ENCODE results near the gene INSYN2B.

Gene INSYN2B

DNA sequence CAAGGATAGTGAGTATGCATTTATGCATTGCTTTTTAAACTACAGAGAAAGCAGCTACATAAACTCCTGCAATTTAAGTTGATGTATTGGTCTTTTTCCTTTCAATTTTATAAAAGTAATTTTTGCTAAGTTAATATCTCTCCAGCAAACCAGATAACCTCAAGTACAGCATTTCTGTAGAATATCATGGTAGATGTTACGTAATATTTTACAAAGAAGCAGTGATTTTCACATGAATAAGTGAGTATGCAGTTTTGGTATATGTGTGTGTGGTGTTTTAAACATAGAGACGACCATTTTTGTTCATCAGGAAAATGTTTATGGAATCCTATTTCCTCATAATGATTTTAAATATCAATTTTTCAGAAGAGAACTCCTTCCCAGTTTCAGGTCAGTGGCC, 118.9 kb downstream of the INSYN2B start:
- Histone ChIP-seq H3K27ac (no peak overlapping the region), H3K4me1 (peaks cover 0 to 7% (median under 1%) of the 10 kb centered on the region in 10 experiments; a peak in 3 of 20 replicates)
- TF ChIP-seq Cebpa-rat (IDR thresholded peaks at IDR 0.05), result no peak

DNA sequence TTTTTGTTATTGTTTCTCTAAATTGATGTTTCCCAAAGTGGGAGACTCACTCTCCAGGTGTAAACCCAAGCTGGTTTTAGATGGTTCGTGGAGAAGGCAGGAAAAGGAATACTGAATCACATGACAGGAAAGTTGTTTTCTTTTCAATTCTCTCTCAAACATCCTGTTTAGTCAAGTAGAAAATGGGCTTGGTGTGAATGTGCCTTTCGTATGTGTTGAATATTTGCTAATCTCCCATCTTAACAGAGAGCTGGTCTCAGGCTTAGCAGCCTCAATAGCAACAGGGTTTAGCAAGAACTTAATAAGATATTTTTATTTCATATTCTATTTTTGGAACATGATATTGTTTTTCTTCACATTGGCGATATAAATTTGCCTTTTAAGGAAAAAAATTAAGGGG, 119.7 kb downstream of the INSYN2B start:
- no peak for TF ChIP-seq Cebpa-rat (IDR thresholded peaks at IDR 0.05)
- Histone ChIP-seq H3K9ac (no peak overlapping the region), H4K20me1 (peaks cover 0 to 96% (median 0%) of the 10 kb centered on the region in 11 experiments; a peak in 6 of 22 replicates), H3K4me3 (no peak overlapping the region), H3K4me1 (peaks cover 0 to 7% (median 2%) of the 10 kb centered on the region in 10 experiments; a peak in 3 of 20 replicates), H3K4me2 (no peak overlapping the region), H3K9me3 (replicated peaks in 1 of 11) (no peaks in the 10 kb centered on the region; a peak in 1 of 22 replicates), H3K36me3 (peaks cover 0 to 95% (median 17%) of the 10 kb centered on the region in 11 experiments; a peak in 16 of 22 replicates), H3K27me3 (no peaks in the 10 kb centered on the region), H3K27ac (no peak overlapping the region)

More for the DNA sequence above, 118.9 kb downstream of the INSYN2B start:
- no peak overlapping the region for H3K4me2 ChIP-seq
- H3K27me3 ChIP-seq, result no peaks in the 10 kb centered on the region
- H4K20me1 ChIP-seq, result peaks cover 0 to 97% (median 0%) of the 10 kb centered on the region in 11 experiments; a peak in 7 of 22 replicates
- H3K9me3 ChIP-seq (replicated peaks in 1 of 11), result no peaks in the 10 kb centered on the region
- H3K4me3 ChIP-seq, result no peak overlapping the region
- H3K9ac ChIP-seq, result no peak overlapping the region
- H3K36me3 ChIP-seq, result peaks cover 0 to 95% (median 11%) of the 10 kb centered on the region in 11 experiments; a peak in 14 of 22 replicates

DNA sequence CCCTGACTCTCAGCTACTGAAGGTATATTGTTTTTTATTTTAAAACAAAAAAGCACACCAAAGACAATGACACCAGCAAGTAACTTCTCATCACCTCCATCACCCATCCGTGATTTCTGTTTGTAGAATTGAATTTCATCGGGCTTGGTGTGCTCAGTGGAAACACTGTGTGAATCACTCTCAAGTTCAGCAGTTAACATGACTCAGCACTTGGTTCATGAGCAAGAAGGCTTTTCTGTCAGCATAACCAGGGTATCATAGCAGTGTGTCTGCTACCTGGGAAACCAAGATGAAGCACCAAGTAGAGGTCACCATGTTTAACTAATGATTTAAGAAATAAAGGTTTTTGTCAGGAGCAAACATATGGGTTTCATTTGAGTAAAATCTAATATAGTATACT, 123.7 kb downstream of the INSYN2B start:
- TF ChIP-seq Cebpa-rat (IDR thresholded peaks at IDR 0.05), result no peak

DNA sequence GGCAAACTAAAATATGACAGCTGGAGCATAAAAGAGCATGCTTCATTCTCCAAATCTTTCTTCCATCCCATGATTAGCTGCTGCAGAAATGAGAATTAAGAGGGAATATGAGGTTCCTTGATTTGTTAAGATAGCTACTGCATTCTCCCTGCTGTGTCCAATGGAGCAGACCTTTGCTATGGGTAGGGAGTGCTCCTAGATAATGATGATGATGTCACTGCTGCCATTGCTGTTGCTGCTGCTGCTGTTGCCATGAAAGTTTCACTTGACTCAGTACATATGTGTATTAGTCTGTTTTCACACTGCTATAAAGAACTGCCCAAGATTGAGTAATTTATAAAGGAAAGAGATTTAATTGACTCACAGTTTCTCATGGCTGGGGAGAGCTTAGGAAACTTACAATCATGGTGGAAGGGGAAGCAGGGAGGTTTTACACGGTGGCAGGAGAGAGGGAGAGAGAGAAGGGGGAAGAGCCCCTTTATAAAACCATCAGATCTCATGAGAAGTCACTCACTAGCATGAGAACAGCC, 128.9 kb downstream of the INSYN2B start:
- H3K27me3 ChIP-seq, result no peaks in the 10 kb centered on the region
- peaks cover 63 to 100% (median 82%) of the 10 kb centered on the region in 11 experiments for H3K36me3 ChIP-seq

More for the DNA sequence above, 123.7 kb downstream of the INSYN2B start:
- H3K4me1 ChIP-seq, result peaks cover 0 to 7% (median 2%) of the 10 kb centered on the region in 10 experiments; a peak in 3 of 20 replicates
- no peak overlapping the region for H3K4me2 ChIP-seq
- no peak overlapping the region for H3K4me3 ChIP-seq
- H3K9ac ChIP-seq, result no peak overlapping the region
- no peak overlapping the region for H3K27ac ChIP-seq
- peaks cover 12 to 22% (median 18%) of the 10 kb centered on the region in 11 experiments for H3K9me3 ChIP-seq (replicated peaks in 1 of 11)
- no peaks in the 10 kb centered on the region for H3K27me3 ChIP-seq
- peaks cover 22 to 95% (median 34%) of the 10 kb centered on the region in 11 experiments for H3K36me3 ChIP-seq
- peaks cover 0 to 75% (median 0%) of the 10 kb centered on the region in 11 experiments; a peak in 5 of 22 replicates for H4K20me1 ChIP-seq

DNA sequence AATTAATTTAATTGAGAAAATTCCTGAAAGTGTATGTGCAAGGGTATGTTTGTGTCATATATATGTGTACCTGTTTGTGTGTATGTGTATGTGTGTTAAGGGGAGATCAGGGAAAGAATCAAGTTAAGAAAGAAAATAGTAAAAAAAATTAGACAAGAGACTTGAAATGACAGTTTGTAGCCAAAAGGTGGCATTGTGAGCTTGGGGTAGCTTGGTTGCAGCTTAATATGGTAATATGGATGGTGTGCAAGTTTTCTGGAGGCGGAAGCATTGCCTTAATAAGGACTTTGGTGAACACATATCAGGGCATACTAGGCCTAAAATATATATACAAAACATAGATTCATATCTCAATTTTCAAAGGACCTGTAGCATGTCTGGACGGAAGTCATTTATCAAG, 129.9 kb downstream of the INSYN2B start:
- peaks cover 58 to 100% (median 74%) of the 10 kb centered on the region in 11 experiments for H3K36me3 ChIP-seq
- peaks cover 44 to 62% (median 52%) of the 10 kb centered on the region in 11 experiments for H3K9me3 ChIP-seq (replicated peaks in 1 of 11)
- no peak for TF ChIP-seq Cebpa-rat (IDR thresholded peaks at IDR 0.05)
- no peaks in the 10 kb centered on the region for H3K27me3 ChIP-seq
- no peak overlapping the region for H3K4me2 ChIP-seq
- H3K9ac ChIP-seq, result no peak overlapping the region
- H3K27ac ChIP-seq, result no peak overlapping the region
- peaks cover 0 to 36% (median 0%) of the 10 kb centered on the region in 11 experiments; a peak in 3 of 22 replicates for H4K20me1 ChIP-seq
- H3K4me1 ChIP-seq, result no peaks in the 10 kb centered on the region
- H3K4me3 ChIP-seq, result no peak overlapping the region

More for the DNA sequence above, 128.9 kb downstream of the INSYN2B start:
- TF ChIP-seq Cebpa-rat (IDR thresholded peaks at IDR 0.05), result no peak
- Histone ChIP-seq H3K4me1 (peaks cover 0 to 3% (median 0%) of the 10 kb centered on the region in 10 experiments; a peak in 1 of 20 replicates), H4K20me1 (peaks cover 0 to 43% (median 0%) of the 10 kb centered on the region in 11 experiments; a peak in 3 of 22 replicates), H3K4me3 (no peak overlapping the region), H3K27ac (no peak overlapping the region), H3K4me2 (no peak overlapping the region), H3K9me3 (replicated peaks in 1 of 11) (peaks cover 44 to 62% (median 52%) of the 10 kb centered on the region in 11 experiments), H3K9ac (no peak overlapping the region)

DNA sequence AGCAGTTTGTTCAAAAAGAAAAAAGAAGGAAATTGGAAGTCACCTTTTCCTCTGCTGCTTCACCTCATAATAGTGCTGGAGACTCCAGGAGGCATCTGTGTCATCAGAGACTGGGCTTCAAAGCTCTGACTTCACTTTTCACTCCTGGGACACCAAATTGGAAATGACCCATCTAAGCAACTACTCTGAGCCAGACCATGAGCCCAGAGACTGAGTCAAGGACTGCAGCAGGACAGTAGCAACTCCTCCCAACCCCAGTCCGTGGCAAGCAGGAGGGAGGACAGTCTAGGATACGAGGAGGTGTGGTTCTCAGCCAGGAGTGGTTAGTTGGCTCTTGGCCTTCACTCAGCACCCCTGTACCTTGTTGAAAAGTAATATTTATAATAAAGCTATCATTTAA, 131.5 kb downstream of the INSYN2B start:
- no peaks in the 10 kb centered on the region for H3K27me3 ChIP-seq
- peaks cover 44 to 57% (median 52%) of the 10 kb centered on the region in 11 experiments for H3K9me3 ChIP-seq (replicated peaks in 1 of 11)
- H4K20me1 ChIP-seq, result peaks cover 0 to 49% (median 0%) of the 10 kb centered on the region in 11 experiments; a peak in 4 of 22 replicates
- no peak overlapping the region for H3K4me3 ChIP-seq
- no peak overlapping the region for H3K9ac ChIP-seq
- peaks cover 61 to 100% (median 82%) of the 10 kb centered on the region in 11 experiments for H3K36me3 ChIP-seq
- H3K4me2 ChIP-seq, result no peak overlapping the region
- TF ChIP-seq Cebpa-rat (IDR thresholded peaks at IDR 0.05), result no peak
- H3K27ac ChIP-seq, result no peak overlapping the region
- no peaks in the 10 kb centered on the region for H3K4me1 ChIP-seq

DNA sequence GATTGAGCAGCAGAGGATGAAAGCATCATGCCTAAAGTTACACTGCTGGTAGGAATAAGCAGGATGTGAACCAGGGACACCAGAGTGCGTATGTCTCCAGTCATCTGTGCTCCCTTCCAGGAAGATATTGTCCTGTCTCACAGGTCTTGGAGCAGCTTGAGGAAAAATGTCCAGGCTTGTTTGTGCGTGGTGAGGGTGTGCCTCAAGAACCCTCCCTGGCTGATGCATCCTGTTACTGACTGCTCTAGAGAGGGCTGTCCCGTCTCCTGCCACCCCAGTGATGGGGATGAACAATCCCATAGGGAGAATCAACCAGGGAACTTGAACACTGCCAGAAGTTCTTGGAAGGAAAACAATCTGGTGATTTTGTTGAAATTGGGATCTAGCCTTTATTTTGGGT, 132.0 kb downstream of the INSYN2B start:
- Histone ChIP-seq H3K27me3 (no peaks in the 10 kb centered on the region), H3K36me3 (peaks cover 61 to 100% (median 81%) of the 10 kb centered on the region in 11 experiments), H3K4me3 (no peak overlapping the region), H3K9ac (no peak overlapping the region), H4K20me1 (peaks cover 0 to 46% (median 0%) of the 10 kb centered on the region in 11 experiments; a peak in 4 of 22 replicates), H3K4me1 (no peaks in the 10 kb centered on the region), H3K27ac (no peak overlapping the region), H3K4me2 (no peak overlapping the region), H3K9me3 (replicated peaks in 1 of 11) (peaks cover 43 to 57% (median 50%) of the 10 kb centered on the region in 11 experiments)
- no peak for TF ChIP-seq Cebpa-rat (IDR thresholded peaks at IDR 0.05)

DNA sequence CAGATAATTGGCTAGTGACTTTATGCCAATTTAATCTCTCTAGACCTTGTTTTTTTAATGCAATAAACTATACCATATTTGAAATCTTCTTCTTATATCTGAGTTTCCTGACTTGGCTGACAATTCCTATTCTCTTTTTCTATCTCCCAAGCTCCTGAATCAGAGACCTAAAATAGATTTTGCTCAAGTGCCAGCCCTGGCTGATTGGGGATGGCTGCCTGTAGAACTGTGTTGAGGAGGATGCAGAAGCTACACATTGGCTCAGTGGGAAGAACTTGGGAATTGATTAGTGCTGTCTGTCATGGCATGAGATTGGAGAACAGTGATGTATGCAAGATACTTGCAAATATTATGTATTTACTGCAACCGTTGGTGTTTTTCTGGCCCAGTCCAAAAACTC, 132.8 kb downstream of the INSYN2B start:
- Histone ChIP-seq H3K9me3 (replicated peaks in 1 of 11) (peaks cover 35 to 51% (median 43%) of the 10 kb centered on the region in 11 experiments), H3K4me2 (no peak overlapping the region), H3K27ac (no peak overlapping the region), H3K4me3 (no peak overlapping the region), H3K9ac (no peak overlapping the region), H3K36me3 (peaks cover 57 to 100% (median 81%) of the 10 kb centered on the region in 11 experiments), H3K4me1 (no peaks in the 10 kb centered on the region), H4K20me1 (peaks cover 0 to 44% (median 0%) of the 10 kb centered on the region in 11 experiments; a peak in 4 of 22 replicates), H3K27me3 (no peaks in the 10 kb centered on the region)
- no peak for TF ChIP-seq Cebpa-rat (IDR thresholded peaks at IDR 0.05)

DNA sequence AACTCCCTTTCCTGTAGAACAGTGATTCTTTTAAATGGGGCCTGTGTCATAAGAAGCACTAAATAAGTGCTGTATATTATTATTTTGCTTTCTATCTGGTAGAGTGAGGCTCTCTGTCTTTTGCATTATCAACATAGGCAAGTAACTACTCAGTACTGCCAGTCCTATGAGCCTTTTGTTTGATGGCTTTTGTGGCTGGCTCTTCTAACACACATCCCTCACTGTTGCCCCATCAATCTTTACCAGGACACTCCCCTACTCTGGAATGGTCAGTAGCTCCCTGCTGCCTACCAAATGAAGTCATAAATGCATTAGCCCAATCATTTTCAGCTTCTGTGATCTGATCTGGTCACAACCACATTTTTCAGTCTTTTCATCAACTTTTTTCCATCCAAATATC, 137.6 kb downstream of the INSYN2B start:
- no peak overlapping the region for H3K4me3 ChIP-seq
- H4K20me1 ChIP-seq, result peaks cover 0 to 59% (median 0%) of the 10 kb centered on the region in 11 experiments; a peak in 5 of 22 replicates
- H3K9ac ChIP-seq, result no peak overlapping the region
- no peaks in the 10 kb centered on the region for H3K4me1 ChIP-seq
- H3K36me3 ChIP-seq, result peaks cover 39 to 100% (median 73%) of the 10 kb centered on the region in 11 experiments
- no peak overlapping the region for H3K4me2 ChIP-seq
- H3K27ac ChIP-seq, result no peak overlapping the region
- peaks cover 0 to 4% (median 0%) of the 10 kb centered on the region in 11 experiments; a peak in 3 of 22 replicates for H3K9me3 ChIP-seq (replicated peaks in 1 of 11)
- no peaks in the 10 kb centered on the region for H3K27me3 ChIP-seq
- no peak for TF ChIP-seq Cebpa-rat (IDR thresholded peaks at IDR 0.05)
